H1 (cell line): ENCODE results near the gene DAPK2. TPM values are rescaled to one million over a fixed set of nuclear protein-coding genes. Genes with fewer than 3 reads are reported as not detected.

Source experiments
- CTCF ChIA-PET: fragments of 300-600 bp; sonication (Branson Sonifier 250); formaldehyde crosslinking; loops from one replicate; lab custom pipeline; 2021; ENCODE audit not compliant: partially characterized antibody; lab: Charles Lee
- POLR2A ChIA-PET: fragments of 300-600 bp; sonication (Branson Sonifier 250); formaldehyde crosslinking; loops from one replicate; lab custom pipeline; 2021; ENCODE audit warnings: inconsistent platforms; ENCODE audit not compliant: partially characterized antibody; lab: Charles Lee
- DNase-seq, 2 experiments: peaks; one replicate each; pipeline versions ENCODE4 v3.0.0 to v3.0.0-alpha.2; 2010 to 2022; ENCODE audit warnings: low spot score in 2 of 2, low read depth in 1 of 2, mixed read lengths in 1 of 2
- FAIRE-seq: peaks from 2 replicates; lab custom pipeline; 2011; peaks lifted over from hg19 to GRCh38; lab: Jason Lieb, UNC
- H2AFZ ChIP-seq: 2 replicates; pipeline ENCODE4 v1.8.1; 2012; ENCODE audit warnings: low read length, inconsistent platforms
- H2AK5ac ChIP-seq: 2 replicates; pipeline ENCODE4 v1.6.1; 2013; ENCODE audit warnings: low read depth, low read length
- H2BK120ac ChIP-seq: replicated peaks from 2 replicates; pipeline ENCODE3; 2013; ENCODE audit warnings: low read depth, low read length, inconsistent platforms
- H2BK12ac ChIP-seq: 2 replicates; pipeline ENCODE4 v1.6.1; 2013; ENCODE audit warnings: low read depth, low read length
- H2BK15ac ChIP-seq: 2 replicates; pipeline ENCODE4 v1.6.1; 2013; ENCODE audit warnings: low read length
- H2BK20ac ChIP-seq: 2 replicates; pipeline ENCODE4 v1.6.1; 2013; ENCODE audit warnings: low read length
- H2BK5ac ChIP-seq: 2 replicates; pipeline ENCODE4 v1.6.1; 2013; ENCODE audit warnings: low read depth, low read length
- H3K14ac ChIP-seq: 2 replicates; pipeline ENCODE4 v1.6.1; 2013; ENCODE audit warnings: inconsistent platforms; ENCODE audit not compliant: insufficient read length
- H3K18ac ChIP-seq: 2 replicates; pipeline ENCODE4 v1.6.1; 2013; ENCODE audit warnings: low read length; ENCODE audit errors: extremely low read depth
- H3K23ac ChIP-seq: 2 replicates; pipeline ENCODE4 v1.6.1; 2013; ENCODE audit warnings: inconsistent platforms; ENCODE audit not compliant: insufficient read length
- H3K23me2 ChIP-seq: 2 replicates; pipeline ENCODE4 v1.6.1; 2013; ENCODE audit warnings: low read depth, low read length
- H3K27ac ChIP-seq: 2 replicates; pipeline ENCODE4 v1.6.1; 2011; ENCODE audit warnings: low read depth, low read length, inconsistent platforms
- H3K27me3 ChIP-seq, 4 experiments: replicated peaks in 1 of 4; 1 replicate in 1 of 4; 2 replicates in 3 of 4; pipeline versions ENCODE4 v1.6.1 to v1.8.1; 2011 to 2013; ENCODE audit warnings: low read length in 3 of 4, mild to moderate bottlenecking in 3 of 4, inconsistent platforms in 2 of 4, mixed read lengths in 2 of 4, moderate library complexity in 1 of 4; ENCODE audit not compliant: control insufficient read depth in 3 of 4, insufficient read depth in 3 of 4; ENCODE audit errors: extremely low read depth in 1 of 4
- H3K36me3 ChIP-seq, 4 experiments: 2 replicates each; pipeline versions ENCODE4 v1.6.1 to v1.8.1; 2011 to 2013; ENCODE audit warnings: mild to moderate bottlenecking in 4 of 4, low read length in 3 of 4, moderate library complexity in 2 of 4, control low read depth in 1 of 4, inconsistent platforms in 1 of 4; ENCODE audit not compliant: insufficient read depth in 4 of 4, control insufficient read depth in 2 of 4
- H3K4ac ChIP-seq: replicated peaks from 2 replicates; pipeline ENCODE3; 2013; ENCODE audit warnings: low read length, low read depth, mixed read lengths, inconsistent platforms; ENCODE audit not compliant: insufficient read length
- H3K4me1 ChIP-seq, 4 experiments: replicated peaks in 1 of 4; 1 replicate in 1 of 4; 2 replicates in 3 of 4; pipeline versions ENCODE4 v1.6.1 to v1.8.1; 2011 to 2013; ENCODE audit warnings: low read length in 3 of 4, inconsistent platforms in 2 of 4, mixed read lengths in 1 of 4; ENCODE audit not compliant: insufficient read depth in 4 of 4, control insufficient read depth in 3 of 4
- H3K4me2 ChIP-seq, 2 experiments: 2 replicates each; pipeline versions ENCODE4 v1.6.1 to v1.8.1; 2011 to 2013; ENCODE audit warnings: low read depth in 2 of 2, low read length in 2 of 2, control low read depth in 1 of 2, inconsistent platforms in 1 of 2, mild to moderate bottlenecking in 1 of 2; ENCODE audit not compliant: insufficient read depth in 1 of 2
- H3K4me3 ChIP-seq, 4 experiments: fragments of 200-600, 300-600 bp in 1 of 4; sonication (generic), shearing (Covaris generic), sonication (Bioruptor Twin) in 1 of 4; 2 replicates each; pipeline versions ENCODE4 v1.5.1 to v1.8.1; 2011 to 2016; ENCODE audit warnings: low read length in 4 of 4, low read depth in 3 of 4, control low read depth in 2 of 4, inconsistent platforms in 2 of 4, mild to moderate bottlenecking in 2 of 4, mixed read lengths in 1 of 4, moderate library complexity in 1 of 4; ENCODE audit not compliant: insufficient read depth in 2 of 4; ENCODE audit errors: extremely low read depth in 1 of 4
- H3K56ac ChIP-seq: replicated peaks from 2 replicates; pipeline ENCODE3; 2013; ENCODE audit warnings: low read depth, mild to moderate bottlenecking, mixed read lengths, low read length, inconsistent platforms; ENCODE audit not compliant: insufficient read length
- H3K79me1 ChIP-seq: 2 replicates; pipeline ENCODE4 v1.6.1; 2013; ENCODE audit warnings: low read depth, low read length, control low read depth
- H3K79me2 ChIP-seq, 2 experiments: 2 replicates each; pipeline versions ENCODE4 v1.6.1 to v1.8.1; 2012 to 2013; ENCODE audit warnings: low read length in 2 of 2, mild to moderate bottlenecking in 2 of 2, inconsistent platforms in 1 of 2; ENCODE audit not compliant: insufficient read depth in 2 of 2, control insufficient read depth in 1 of 2
- H3K9ac ChIP-seq, 4 experiments: replicated peaks in 1 of 4; 1 replicate in 1 of 4; 2 replicates in 3 of 4; pipeline versions ENCODE4 v1.6.1 to v1.8.1; 2011 to 2013; ENCODE audit warnings: low read depth in 3 of 4, low read length in 3 of 4, control low read depth in 2 of 4, mild to moderate bottlenecking in 2 of 4, moderate library complexity in 2 of 4, inconsistent platforms in 1 of 4; ENCODE audit errors: extremely low read depth in 1 of 4
- H3K9me3 ChIP-seq, 2 experiments: 2 replicates each; pipeline versions ENCODE4 v1.6.1 to v1.8.1; 2012 to 2013; ENCODE audit warnings: mild to moderate bottlenecking in 2 of 2, moderate library complexity in 2 of 2, control low read depth in 1 of 2, inconsistent platforms in 1 of 2, low read depth in 1 of 2, low read length in 1 of 2, mixed read lengths in 1 of 2; ENCODE audit not compliant: insufficient read depth in 2 of 2
- H4K20me1 ChIP-seq, 2 experiments: replicated peaks in 1 of 2; 2 replicates each; pipeline versions ENCODE3 to v1.8.1; 2011 to 2013; ENCODE audit warnings: inconsistent platforms in 2 of 2, low read length in 2 of 2, mild to moderate bottlenecking in 1 of 2; ENCODE audit not compliant: insufficient read depth in 2 of 2, control insufficient read depth in 1 of 2
- H4K5ac ChIP-seq: 2 replicates; pipeline ENCODE4 v1.6.1; 2013; ENCODE audit warnings: low read length, low read depth, mixed read lengths, inconsistent platforms; ENCODE audit not compliant: insufficient read length
- H4K8ac ChIP-seq: 2 replicates; pipeline ENCODE4 v1.8.0; 2013; ENCODE audit warnings: mild to moderate bottlenecking, moderate library complexity, low read length, inconsistent platforms; ENCODE audit not compliant: insufficient read depth; ENCODE audit errors: extremely low read depth
- H4K91ac ChIP-seq: replicated peaks from 2 replicates; pipeline ENCODE3; 2013; ENCODE audit warnings: low read length, mixed read lengths, inconsistent platforms; ENCODE audit not compliant: insufficient read length
- BACH1 ChIP-seq: IDR thresholded peaks from 2 replicates; pipeline ENCODE4 v1.6.1; 2012; ENCODE audit warnings: low read length, improper control_type of control experiment
- CBX8 ChIP-seq: fragments of 300-800, 300-1000 bp; sonication (generic); IDR thresholded peaks from 2 replicates; pipeline ENCODE4 v1.7.1; 2016; ENCODE audit warnings: low read depth, low read length, borderline replicate concordance
- CHD2 ChIP-seq: IDR thresholded peaks from 2 replicates; pipeline ENCODE4 v1.6.1; 2012; ENCODE audit warnings: low read length, improper control_type of control experiment
- CTBP2 ChIP-seq: IDR thresholded peaks from 2 replicates; pipeline ENCODE4 v1.7.0; 2011; ENCODE audit warnings: borderline replicate concordance, mild to moderate bottlenecking, moderate library complexity, mixed read lengths, low read length; ENCODE audit not compliant: insufficient read depth, insufficient read length
- EGR1 ChIP-seq: IDR thresholded peaks from 2 replicates; pipeline ENCODE4 v1.6.1; 2011; ENCODE audit warnings: low read depth, low read length, borderline replicate concordance
- GTF2F1 ChIP-seq: IDR thresholded peaks from 2 replicates; pipeline ENCODE4 v1.6.1; 2012; ENCODE audit warnings: low read depth, low read length, improper control_type of control experiment, borderline replicate concordance
- HDAC6 ChIP-seq: IDR thresholded peaks from one replicate; pipeline ENCODE4 v1.7.1; 2012; ENCODE audit warnings: low read depth, mild to moderate bottlenecking, inconsistent platforms, low read length, moderate library complexity
- NANOG ChIP-seq: IDR thresholded peaks from 2 replicates; pipeline ENCODE4 v1.6.1; 2011; ENCODE audit warnings: low read length, low read depth, mild to moderate bottlenecking, inconsistent platforms; ENCODE audit not compliant: insufficient read depth, poor library complexity, severe bottlenecking
- POLR2AphosphoS5 ChIP-seq: IDR thresholded peaks from 2 replicates; pipeline ENCODE4 v1.6.1; 2011; ENCODE audit warnings: low read depth, low read length
- RNF2 ChIP-seq: fragments of 200-900, 300-1000 bp; sonication (generic); IDR thresholded peaks from 2 replicates; pipeline ENCODE4 v1.7.1; 2016; ENCODE audit warnings: borderline replicate concordance, low read depth, mild to moderate bottlenecking, antibody characterized with exemption, low read length; ENCODE audit not compliant: poor library complexity, severe bottlenecking; ENCODE audit errors: missing control alignments
- SAP30 ChIP-seq: fragments of 300-600 bp; sonication (generic); IDR thresholded peaks from 2 replicates; pipeline ENCODE4 v1.7.1; 2012; ENCODE audit warnings: low read length, moderate library complexity, mild to moderate bottlenecking, inconsistent platforms; ENCODE audit not compliant: insufficient read depth, insufficient replicate concordance
- SIX5 ChIP-seq: IDR thresholded peaks from 2 replicates; pipeline ENCODE4 v1.6.1; 2011; ENCODE audit warnings: mild to moderate bottlenecking, low read depth, low read length
- TBP ChIP-seq: IDR thresholded peaks from 2 replicates; pipeline ENCODE4 v1.6.1; 2011; ENCODE audit warnings: low read depth, low read length, improper control_type of control experiment
- TCF12 ChIP-seq: IDR thresholded peaks from 2 replicates; pipeline ENCODE4 v1.6.1; 2011; ENCODE audit warnings: low read depth, mild to moderate bottlenecking, low read length
- WGBS, 2 experiments: shearing (Covaris generic) in 1 of 2; methylation state at CpG; one replicate each; pipeline versions ENCODE4 v1.1.6 to v1.1.7; 2013 to 2015; ENCODE audit warnings: low lambda C conversion rate in 2 of 2, mixed read lengths in 2 of 2, inconsistent platforms in 1 of 2, low coverage in 1 of 2, missing lambda C conversion rate in 1 of 2; ENCODE audit not compliant: insufficient replicate concordance in 2 of 2, insufficient coverage in 1 of 2, insufficient read length in 1 of 2; ENCODE audit errors: extremely low coverage in 1 of 2, missing lambda C conversion rate in 1 of 2; 5-methylcytosine and 5-hydroxymethylcytosine counted together
- polyA plus RNA-seq, 7 experiments: library from polyadenylated mRNA; depleted of rRNA in 3 of 7; stranded (reverse) in 5 of 7; unstranded in 2 of 7; fragments of >200 nt in 5 of 7; fragments of 200-250 nt in 2 of 7; gene quantifications; 1 replicate in 5 of 7; 2 replicates in 1 of 7; 4 replicates in 1 of 7; pipeline versions ENCODE4 v1.2.1 to v1.2.3, GENCODE V29; 2011 to 2013; ENCODE audit warnings: missing spikeins in 2 of 7, mixed read lengths in 2 of 7
- total RNA-seq: library from RNA; stranded (reverse); fragmentation: NEBNext Ultra II Directional; extraction: Animal tissue kit (Norgen Biotek cat#: 25700); gene quantifications from 2 replicates; pipeline ENCODE4 v1.2.1, GENCODE V29; 2021

Gene DAPK2
- total and polyA plus RNA-seq, 2 of the 8 experiments (the other 6 are each of a cell fraction or from before 2014, with no cell fraction given): 1.8 to 2.9 TPM

GRCh38 chr15:63904042-63904441 lies 142.2 kb downstream of the DAPK2 start:
- Histone ChIP-seq H3K36me3 (no peaks in the 10 kb centered on the region), H2AFZ (no peak overlapping the region), H4K5ac (no peak overlapping the region), H4K8ac (no peak overlapping the region), H3K79me1 (no peaks in the 10 kb centered on the region), H2BK15ac (no peak overlapping the region), H3K4me1 (no peaks in the 10 kb centered on the region; a peak in 2 of 7 replicates), H3K79me2 (no peaks in the 10 kb centered on the region), H3K23me2 (no peaks in the 10 kb centered on the region), H3K23ac (no peak overlapping the region), H2BK5ac (no peak overlapping the region), H3K9me3 (no peaks in the 10 kb centered on the region), H3K4ac (no peak overlapping the region), H3K27me3 (no peaks in the 10 kb centered on the region), H4K20me1 (no peaks in the 10 kb centered on the region), H3K56ac (no peak overlapping the region), H3K4me3 (no peak overlapping the region), H3K18ac (no peak overlapping the region), H3K4me2 (no peak overlapping the region), H3K9ac (no peak overlapping the region), H4K91ac (no peak overlapping the region), H3K14ac (no peak overlapping the region), H3K27ac (no peak overlapping the region), H2BK120ac (no peak overlapping the region), H2AK5ac (no peak overlapping the region), H2BK20ac (no peak overlapping the region), H2BK12ac (no peak overlapping the region)
- no peak for DNase-seq
- WGBS, 2 experiments: 82% methylated on average over 4 of the region's 4 CpGs; no CpG with 5 or more reads in 1 of the 2 experiments
- no peak for FAIRE-seq
- ChIA-PET CTCF (interaction anchor here (0.6 to 3.0 kb wide), 7 partner anchors 12 to 166 kb away, joined by 3 to 6 read pairs (median 4); no protein-coding TSS in a partner anchor), POLR2A (interaction anchor here (0.6 kb wide), 1 partner anchor 123 kb away, joined by 3 read pairs; no protein-coding TSS in a partner anchor)
- TF ChIP-seq SAP30 (no peak), BACH1 (no peak), POLR2AphosphoS5 (no peak), CTBP2 (no peak), CBX8 (no peak), TCF12 (no peak), SIX5 (no peak), EGR1 (no peak), NANOG (no peak), CHD2 (no peak), HDAC6 (no peak), RNF2 (no peak), TBP (no peak), GTF2F1 (no peak)
